SHP77 treated with DMSO at 0.1 percent for 48 hours (cell line): ENCODE measurements around the gene C1QTNF6.

Experiments
- DNase-seq: peaks from one replicate; lab custom pipeline; 2025; lab: John Stamatoyannopoulos, UW

Gene C1QTNF6

DNA sequence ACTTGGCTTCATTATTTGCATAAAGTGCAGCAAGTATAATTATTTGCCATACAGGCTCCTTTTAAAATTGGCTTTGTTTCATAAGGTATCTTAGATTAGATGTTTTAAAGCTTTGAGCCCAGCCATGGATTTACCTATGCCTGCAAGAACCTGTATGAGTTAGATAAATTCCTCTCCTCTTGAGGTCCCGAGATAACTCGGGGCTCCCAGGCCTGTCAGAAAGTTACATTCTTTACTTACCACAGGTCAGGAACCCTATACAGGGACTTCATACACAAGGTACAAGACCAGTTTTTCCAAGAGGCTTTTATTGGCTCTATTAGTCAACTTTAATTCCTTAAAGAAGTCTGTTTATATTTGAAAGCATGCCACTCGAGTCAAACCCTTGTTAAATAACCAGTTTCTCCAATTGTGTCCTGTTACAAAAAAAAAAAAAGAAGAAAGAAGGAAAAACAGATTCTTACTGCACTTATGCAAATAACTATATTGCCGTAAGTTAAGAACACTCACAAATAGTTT lies 2.3 kb upstream of the C1QTNF6 start:
- DNase-seq = no peak

DNA sequence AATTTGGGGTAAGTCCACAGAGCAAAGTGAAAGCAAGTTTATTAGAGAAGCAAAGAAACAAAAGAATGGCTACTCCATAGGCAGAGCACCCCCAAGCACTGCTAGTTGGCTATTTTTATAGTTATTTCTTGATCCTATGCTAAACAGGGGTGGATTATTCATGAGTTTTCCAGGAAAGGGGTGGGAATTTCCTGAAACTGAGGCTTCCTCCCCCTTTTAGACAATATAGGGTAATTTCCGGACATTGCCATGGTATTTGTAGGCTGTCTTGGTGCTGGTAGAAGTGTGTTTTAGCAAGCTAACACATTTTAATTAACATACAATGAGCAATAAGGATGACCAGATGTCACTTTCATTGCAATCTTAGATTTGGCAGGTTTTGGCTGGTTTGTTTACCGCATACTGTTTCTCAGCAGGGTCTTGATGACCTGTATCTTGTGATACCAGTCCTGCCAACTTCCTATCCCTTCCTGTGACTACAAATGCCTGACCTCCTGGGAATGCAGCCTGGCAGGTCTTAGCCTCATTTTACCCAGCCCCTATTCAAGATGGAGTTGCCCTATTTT lies 937 bp upstream of the C1QTNF6 start:
- DNase-seq = no peak

DNA sequence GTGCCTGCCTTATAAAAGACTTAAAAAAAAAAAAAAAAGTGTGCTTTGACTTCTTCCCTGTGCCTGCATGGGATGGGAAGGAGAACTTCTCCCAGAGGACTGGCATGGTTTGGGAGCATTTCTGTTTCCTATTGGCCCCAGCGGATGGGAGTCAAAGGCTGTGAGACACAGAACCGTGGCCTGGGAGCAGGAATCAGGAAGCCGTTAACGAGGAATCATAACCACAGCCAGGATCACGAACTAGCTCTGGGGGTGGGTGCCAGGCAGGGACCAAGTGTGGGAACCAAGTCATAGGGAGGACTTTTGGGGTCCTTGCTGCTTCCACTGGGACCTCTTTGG lies 526 bp downstream of the C1QTNF6 start:
- peak; percentile 25 for DNase-seq

DNA sequence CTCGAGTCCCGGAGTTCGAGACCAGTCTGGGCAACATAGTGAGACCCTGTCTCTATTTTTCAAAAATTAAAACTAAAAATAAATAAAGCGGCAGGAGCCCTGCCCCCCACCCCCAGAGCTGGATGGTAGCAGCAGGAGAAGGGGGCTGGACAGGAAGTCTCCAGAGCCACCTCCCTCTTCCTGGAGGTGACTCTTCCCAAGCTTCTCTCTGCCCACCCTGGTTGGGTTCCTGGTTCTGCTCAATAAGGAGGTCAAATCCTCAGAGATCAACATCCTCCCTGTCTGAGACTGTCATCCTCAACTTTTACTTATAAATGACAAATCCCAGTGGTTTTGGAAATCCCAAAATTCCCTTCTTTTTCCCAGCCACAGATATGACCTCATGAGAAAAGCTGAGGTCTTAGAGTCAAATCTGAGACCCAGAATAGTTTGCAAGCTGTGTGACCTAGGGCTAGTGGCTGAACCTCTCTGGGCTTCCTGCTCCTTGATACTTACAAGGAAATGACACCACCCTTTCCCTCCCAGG lies 987 bp downstream of the C1QTNF6 start:
- DNase-seq = no peak

DNA sequence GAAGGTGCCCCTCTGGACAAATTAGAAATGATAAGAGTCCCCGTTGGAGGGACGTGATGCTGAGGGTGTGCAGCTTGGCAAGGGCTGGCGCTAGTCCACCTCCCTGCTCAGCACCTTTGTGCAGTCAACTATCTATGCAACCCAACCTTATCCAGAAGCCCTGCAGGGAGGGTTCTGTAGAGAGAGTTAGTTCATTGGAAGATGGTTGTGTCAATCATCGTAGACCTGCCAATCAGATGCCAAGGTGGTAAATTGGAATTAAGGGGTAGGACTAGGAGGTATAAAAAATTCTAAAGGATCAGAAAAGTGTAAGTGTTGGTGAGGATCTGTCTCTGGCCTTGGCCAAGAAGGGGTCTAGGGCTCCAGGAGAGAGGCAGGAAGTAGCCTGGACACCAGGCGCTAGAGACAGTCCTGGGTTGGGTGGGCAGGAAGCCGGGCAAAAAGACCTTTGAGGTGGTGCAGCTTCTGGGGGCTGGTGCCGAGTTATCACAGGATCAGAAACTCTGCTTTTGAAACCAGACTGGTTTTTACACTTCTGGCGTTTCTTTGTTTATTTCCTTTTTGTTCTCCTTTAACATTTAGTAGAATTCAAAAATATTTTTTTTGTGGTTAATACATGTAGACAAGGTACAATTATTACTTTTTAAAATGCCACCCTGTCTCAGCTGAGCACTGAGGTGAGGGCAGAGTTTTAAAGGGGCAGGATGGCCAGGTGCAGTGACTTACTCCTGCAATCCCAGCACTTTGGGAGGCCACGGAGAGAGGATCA lies 1.6 kb downstream of the C1QTNF6 start:
- peak; percentile 42 for DNase-seq

DNA sequence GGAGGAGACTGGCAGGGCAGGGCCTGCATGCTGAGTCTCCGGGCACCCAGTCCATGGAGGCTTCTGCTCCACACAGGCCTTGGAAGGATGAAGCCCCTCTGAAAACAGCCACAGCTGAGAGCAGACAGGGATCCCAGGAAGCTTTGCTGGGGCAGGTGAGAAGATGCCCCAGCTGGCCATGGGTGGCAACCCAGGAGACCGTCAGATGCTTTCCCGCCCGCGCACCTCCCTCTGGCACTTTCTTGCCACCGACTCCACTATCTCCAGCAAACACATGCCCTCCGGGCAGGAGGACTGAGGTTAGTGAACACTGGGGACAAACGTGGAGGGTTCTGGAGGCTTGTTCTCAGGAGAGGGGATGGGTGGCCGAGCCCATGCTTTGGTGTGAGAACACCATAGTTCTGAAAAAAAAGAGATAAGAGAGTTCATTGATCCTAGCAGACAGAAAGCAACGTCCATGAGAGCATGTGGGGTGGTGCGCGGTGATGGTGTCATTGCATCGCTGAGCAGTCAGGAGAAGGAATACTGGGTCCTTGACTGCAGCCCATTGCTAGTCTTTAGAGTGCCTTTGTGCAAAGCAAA lies 2.3 kb downstream of the C1QTNF6 start:
- DNase-seq = no peak

DNA sequence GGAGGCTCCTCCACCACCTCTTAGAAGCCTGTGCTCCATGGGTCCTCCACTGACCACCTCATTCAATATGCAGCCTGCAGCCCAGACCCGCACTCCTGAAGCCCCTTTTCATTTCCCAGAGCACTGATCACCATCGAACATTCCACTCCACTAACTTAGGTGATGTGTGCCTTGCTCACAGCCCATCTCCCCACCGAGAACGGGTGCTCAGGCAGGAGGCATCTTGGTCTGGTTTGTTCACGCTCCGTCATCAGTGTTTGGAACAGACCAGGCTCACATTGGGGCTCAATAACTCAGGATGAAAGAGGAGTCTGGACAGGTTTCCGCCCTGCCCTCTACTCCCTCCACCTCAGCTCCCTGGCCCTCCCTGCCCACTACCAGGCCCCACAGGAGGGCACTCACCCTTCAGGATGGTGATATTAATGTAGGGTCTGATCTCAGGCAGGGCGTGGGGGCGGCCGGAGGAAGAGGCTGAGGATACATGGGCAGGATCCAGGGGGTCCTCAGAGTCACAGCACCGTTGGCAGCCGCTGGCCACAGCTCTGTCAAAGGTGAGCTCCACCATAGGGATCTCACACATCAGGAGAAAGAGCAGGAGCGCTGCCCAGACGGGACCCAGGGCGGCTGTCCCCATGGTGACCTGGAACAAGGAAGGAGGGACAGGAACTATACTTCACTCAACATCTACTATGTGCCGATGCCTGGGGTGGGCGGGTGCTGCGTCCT lies 3.1 kb downstream of the C1QTNF6 start:
- no peak for DNase-seq

DNA sequence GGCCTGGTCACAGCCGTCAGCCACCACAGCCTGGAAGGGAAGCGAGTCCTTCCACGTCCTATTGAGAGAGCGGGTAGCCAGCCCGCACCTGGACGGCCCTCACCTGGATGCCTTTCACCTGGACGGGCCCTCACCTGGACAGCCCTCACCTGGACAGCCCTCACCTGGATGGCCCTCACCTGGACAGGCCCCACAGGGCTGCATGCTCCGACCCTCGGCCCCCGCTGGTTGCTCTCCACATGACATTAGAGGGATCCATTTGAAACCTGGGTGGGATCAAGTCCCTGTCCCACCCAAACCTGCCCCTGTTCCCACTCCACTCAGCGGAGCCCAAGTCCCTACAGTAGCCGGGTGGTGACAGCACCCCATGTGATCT lies 3.7 kb downstream of the C1QTNF6 start:
- no peak for DNase-seq

DNA sequence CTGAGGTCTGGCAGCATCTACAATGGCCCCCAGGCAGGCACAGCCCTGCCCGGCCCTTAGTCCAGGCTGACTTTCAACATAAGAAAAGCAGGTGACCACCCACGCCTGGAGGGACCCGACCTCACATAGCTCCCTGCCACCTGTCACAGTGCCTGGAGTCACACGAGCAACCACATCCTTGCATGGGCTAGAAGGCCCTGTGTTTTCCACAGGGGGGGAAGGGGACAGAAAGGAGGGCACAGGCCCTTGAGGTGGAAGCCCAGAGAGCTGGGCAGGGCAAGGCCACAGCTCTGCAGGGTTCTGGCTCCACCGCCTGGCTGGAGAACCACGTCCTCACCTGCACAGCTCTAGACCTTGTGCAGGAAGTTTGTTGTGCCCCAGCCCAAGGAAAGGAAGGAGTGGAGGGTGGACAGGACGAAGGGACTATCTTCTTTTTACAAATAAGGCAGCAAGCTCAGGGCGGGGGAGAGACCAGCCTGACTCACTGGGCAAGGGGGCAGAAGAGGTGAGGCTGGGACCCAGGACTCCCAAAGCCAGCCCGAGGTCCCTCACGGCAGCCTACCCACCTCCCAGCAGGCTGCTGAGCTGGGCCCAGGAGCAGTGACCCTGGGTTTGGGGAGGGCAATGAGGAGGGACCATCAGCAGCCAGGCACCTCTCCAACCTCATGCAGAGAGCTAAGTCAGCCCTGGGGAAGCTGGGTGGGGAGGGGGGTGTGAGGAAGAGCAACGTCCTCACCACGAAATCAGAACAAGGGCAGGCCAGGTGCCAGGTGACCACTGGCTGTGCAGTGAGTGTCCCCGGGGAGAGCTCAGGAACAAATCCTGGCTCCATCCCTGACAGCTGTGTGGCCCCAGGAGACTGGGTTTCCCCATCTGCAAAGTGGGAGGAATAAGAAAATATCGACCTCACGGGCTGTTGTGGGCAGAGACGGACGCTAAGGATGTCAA lies 4.3 kb downstream of the C1QTNF6 start:
- no peak for DNase-seq

DNA sequence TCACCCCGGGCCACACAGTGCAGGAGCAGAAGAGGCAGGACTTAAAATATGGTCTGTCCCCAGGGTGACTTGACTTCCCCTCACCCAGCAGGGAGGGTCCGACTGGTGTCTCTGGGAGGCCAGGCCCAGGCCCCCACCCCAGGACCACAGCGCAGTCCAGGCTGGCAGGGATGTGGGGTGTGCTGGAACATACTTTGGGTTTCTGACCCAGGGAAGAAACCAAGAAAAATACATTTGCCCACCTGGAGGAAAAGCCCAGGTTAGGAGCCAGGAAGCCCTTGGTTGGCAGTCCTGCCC lies 5.2 kb downstream of the C1QTNF6 start:
- no peak for DNase-seq

DNA sequence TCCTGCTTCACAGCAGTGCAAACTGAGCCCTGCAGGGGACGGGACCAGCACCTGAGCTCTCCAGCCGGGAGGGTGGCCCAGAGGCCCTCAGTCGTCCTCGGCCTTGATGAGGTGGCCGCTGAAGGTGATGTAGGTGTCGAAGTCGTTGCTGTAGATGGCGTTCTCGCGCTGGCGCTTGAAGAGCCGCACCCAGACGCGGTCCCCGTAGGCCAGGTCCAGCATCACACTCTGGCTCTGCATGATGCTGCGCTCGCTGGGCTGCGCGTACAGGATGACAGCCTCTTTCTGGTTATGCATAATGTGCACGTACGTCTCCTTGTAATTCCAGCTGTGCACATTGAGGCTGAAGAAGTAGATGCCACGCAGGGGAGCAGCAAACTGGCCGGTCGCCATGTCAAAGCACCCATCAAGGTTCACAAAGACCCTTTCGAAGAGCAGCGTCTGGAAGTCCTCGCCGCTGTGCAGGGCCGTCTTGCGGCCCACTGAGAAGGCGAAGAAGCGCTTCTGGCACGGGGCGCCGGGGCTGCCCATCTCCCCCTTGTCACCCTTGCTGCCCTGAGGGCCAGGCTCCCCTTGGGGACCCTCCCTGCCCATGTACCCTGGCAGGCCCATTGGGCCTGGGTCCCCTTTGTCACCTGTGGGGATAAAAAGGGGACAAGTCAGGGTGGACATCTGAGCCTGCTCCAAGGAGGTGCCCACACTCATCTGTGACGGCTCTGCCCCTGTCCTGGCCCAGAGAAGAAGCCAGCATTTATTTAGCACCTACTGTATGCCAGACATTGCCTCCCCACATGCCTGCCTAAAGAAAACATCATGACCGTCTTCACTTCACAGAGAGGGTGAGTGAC lies 5.7 kb downstream of the C1QTNF6 start:
- DNase-seq = no peak

DNA sequence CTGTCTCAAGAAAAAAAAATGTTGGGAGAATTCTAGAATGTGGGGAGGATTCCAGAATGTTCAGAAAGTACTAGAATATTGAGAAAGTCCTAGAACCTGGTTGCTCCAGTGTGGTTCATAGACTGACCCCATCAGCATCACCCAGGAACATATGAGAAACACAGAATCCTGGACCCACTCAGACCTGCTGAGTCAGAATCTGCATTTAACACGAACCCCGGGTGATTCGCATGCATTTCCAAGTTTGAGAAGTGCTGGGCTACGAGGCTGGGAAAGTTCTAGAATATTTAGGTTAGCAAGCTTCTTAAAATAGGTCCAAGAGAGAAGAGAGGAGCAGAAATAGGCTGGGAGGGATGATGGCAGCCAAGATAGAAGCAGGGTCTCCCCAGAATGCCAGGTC lies 6.4 kb downstream of the C1QTNF6 start:
- DNase-seq = no peak

DNA sequence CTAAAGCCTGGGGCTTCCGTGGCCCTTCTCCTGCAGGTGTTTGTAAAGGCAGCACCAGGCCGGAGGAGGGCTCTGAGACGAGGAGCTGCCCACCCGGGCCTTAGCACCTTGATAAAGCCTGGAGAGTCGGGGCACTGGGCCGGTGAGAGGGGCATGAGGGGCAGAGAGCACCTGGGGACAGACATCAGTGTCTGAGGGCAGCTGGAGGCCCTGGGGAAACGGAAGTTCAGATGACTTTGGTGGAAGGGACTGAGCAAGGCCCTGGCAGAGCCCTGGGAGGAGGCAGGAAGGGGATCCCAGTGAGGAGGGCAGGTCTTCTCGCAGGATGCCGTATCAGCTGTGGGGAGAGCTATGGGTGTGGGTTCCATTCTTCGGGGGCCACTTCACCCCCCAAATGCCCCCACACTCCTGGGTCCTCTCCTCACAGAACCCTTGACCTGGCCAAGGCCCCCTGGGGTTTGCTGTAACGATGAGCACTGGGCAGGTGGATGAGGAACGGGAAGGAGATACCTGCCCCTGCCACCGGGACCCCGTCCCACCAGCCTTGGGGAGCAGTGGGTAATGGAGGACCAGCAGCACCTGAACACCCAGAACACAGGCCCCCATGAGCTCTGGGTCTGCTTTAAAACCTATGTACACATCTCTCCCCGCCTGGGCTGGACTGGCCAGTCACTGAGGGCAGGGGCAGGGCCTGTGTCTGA lies 7.4 kb downstream of the C1QTNF6 start:
- no peak for DNase-seq

DNA sequence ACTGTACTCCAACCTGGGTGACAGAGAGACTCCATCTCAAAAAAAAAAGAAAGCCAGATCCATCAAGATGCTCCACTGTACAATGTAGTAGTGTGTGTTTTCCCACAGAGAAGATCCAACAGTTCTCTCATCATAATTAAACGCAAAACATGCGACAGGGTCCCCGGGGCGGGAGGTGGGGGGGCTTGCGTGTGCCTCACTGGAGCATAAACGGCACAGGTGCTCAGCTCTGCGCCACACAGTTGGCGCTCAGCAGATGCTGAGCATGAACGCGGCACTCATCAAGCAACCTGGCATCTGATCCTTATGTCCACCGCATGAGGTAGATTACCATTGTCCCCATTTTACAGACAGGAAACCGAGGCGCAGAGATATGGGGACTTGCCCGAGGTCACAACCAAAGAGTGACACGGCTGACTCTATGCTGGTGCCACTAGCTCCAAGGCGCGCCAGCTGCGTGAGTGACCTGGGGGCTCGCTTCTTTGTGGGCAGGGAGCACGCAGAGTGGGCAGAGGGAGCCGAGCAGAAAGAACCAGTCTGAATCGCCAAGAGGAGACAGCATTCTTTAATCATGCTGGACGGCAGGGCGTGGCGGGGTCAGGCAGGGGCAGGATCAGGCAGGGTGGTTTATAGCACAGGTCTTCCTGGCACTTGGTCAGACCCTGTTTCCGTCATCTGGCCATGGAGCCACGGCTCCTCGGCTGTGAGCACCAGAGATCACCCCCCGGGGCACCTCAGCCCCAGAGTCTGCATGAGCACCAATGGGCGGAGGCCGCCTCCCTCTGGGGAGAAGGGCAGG lies 8.2 kb downstream of the C1QTNF6 start:
- no peak for DNase-seq

DNA sequence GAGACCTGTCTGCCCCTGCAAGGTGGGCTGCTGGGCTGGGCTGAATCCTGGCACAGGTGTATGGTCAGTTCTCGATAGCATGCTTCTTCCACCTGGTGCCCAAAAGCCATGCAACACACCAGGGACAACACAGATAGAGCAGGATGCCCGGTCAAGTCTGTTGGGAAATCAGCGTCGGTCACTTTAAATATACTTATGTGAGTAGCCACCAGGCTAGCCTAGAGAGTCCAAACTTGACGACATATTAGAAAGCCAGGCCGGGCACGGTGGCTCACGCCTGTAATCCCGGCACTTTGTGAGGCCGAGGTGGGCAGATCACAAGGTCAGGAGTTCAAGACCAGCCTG lies 8.9 kb downstream of the C1QTNF6 start:
- DNase-seq = no peak

DNA sequence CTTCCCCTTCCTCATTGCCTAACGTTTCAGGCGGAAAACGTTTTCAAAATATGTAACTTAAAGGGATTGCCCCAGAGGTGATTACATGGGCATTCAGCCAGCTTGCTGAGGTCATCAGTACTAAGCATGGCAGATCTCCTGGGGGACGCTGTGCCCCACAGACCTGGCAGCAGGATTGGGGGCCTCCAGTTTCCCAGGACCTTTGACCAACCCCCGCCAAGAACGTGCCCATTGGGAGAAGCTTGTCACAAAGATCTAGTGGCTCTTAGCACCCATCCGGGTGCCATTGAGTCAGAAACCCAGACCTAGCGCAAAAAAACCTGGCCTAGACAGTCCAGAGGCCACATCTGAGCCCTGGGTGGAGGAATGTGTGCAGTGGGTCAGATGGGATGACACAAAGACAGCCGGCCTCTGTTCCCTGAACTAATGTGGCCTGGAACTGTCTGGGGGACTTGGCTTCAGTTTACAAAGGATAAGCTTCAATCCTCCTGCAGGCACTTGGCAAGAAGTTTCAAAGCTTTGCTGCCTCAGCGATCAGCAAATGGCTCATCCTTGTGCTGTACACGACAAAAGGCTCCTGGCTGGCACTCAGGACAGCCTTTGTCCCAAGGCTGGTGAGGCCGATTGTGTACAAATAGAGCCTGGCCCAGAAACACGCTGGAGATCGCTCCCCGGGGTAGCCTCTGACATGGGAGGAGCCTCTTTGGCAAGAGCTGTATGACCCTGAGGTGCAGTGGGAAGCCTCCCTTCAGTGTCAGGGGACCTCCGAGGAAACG lies 9.5 kb downstream of the C1QTNF6 start:
- no peak for DNase-seq

DNA sequence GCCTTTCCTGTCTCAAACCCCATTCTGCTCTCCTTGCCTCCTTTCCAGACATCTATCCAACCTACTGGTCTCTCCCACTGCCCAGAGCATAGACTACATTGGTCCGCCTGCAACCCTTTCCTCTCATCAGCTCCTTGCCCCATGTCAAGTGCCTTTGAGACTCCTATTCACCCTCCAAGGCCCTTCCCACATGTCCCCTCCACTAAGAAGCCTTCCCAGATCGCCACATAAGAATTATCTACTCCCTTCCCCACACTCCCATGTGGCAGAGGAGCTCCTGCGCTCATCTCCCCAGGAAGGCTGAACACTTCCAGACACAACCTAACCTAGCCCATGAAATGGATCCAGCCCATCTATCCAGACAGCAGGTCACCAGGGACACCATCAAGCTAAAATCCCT lies 10.3 kb downstream of the C1QTNF6 start:
- DNase-seq = no peak

DNA sequence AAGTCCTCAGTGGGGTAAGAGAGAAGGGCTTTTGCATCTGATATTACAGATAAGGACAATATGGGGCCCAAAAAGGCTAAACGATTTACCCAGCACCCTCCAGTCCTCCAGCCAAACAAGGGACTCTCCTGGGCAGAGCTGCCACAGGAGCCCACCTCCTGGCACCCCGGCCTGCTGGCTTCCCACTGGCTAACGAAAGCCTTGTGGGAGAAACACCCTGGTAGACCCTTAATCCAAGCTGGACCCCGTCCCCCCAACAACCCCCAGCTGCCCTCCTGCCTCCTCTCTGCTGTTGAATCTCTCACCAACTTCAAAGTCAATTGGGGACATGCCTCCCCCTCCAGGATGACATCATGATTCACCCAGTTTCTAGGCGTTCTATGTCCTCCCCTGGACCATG lies 10.8 kb downstream of the C1QTNF6 start:
- DNase-seq = no peak
